GM18507 (cell line): ENCODE data around the gene ODF2.
"Not testable (repeated sequence)": the region's sequence is repeated elsewhere in the genome, so short reads cannot be mapped to it uniquely, and the experiment has no call there.

ENCODE experiments used
- DNase-seq: peaks from one replicate; pipeline ENCODE4 v3.0.0; 2011; ENCODE audit warnings: low read depth; ENCODE audit not compliant: insufficient read length; ENCODE audit errors: extremely low spot score
- FAIRE-seq: peaks from 2 replicates; lab custom pipeline; 2011; peaks lifted over from hg19 to GRCh38; lab: Jason Lieb, UNC

ODF2 gene

GRCh38 chr9:128504485-128505413, 48.9 kb downstream of the ODF2 start, which contains the start of gene GLE1:
Gene GLE1, plus strand, starts transcription at chr9:128504719. Its CDS starts 87 bp downstream, at chr9:128504806.
- DNase-seq, result peak; percentile 100
- FAIRE-seq, result peak; percentile 91

- FAIRE-seq, result no peak
- no peak for DNase-seq
These were observed 49.6 kb downstream of the ODF2 start for GRCh38 chr9:128505414-128505765.

- not testable (repeated sequence) for FAIRE-seq, DNase-seq
These were observed 50.1 kb downstream of the ODF2 start for GRCh38 chr9:128505906-128506305.

- no peak for FAIRE-seq
- no peak for DNase-seq
These were observed 57.0 kb downstream of the ODF2 start for GRCh38 chr9:128512820-128513219.

- no peak for DNase-seq
- no peak for FAIRE-seq
These were observed 66.2 kb downstream of the ODF2 start for GRCh38 chr9:128521956-128522355.

- FAIRE-seq (no peak), DNase-seq (no peak)
These were observed 67.6 kb downstream of the ODF2 start for GRCh38 chr9:128523199-128523925.

- FAIRE-seq (no peak), DNase-seq (no peak)
These were observed 70.9 kb downstream of the ODF2 start for GRCh38 chr9:128526720-128527119.

GRCh38 chr9:128528445-128529160, 72.8 kb downstream of the ODF2 start:
- FAIRE-seq (no peak), DNase-seq (no peak)

DNA sequence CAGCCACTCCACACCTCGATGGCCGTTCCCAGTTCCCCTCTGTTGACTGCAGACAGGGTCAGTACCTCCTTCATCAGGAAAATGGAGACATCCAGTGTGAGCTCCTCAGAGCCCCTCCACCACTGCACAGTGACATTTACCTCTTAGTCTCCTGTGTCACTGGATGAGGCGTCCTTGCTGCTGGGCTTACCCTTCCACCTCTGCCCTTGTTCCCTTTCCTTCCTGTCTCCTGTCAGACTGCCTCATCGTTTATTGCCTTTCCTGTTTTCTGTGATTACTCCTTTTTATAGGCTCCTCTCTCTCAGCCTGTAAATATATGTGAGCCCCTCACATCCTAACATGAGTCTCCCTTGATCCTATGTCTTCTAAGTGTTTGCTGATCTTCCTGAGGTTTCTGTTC, 73.4 kb downstream of the ODF2 start:
- FAIRE-seq, result no peak
- no peak for DNase-seq

DNA sequence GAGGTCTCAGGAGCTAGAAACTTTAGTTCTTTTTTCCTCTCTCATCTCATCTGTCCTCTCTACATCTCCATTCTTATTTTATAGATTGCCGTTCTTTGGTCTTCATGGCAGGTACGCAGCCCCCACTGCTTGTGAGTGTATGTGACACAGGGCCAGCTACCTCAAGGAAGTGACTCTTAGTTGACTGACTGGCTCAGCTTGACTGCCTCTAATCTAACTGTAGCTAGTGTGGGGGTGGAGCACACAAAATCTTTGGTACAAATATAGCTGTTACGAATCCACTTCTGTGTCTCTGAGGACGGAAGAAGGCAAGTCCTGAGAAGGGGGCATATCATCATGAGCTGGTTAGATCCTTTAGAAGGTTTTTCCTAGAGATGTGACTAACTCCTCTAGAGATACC, 76.8 kb downstream of the ODF2 start:
- DNase-seq (no peak), FAIRE-seq (no peak)

- DNase-seq (no peak), FAIRE-seq (no peak)
These were observed 85.0 kb downstream of the ODF2 start for GRCh38 chr9:128540634-128541360.

DNA sequence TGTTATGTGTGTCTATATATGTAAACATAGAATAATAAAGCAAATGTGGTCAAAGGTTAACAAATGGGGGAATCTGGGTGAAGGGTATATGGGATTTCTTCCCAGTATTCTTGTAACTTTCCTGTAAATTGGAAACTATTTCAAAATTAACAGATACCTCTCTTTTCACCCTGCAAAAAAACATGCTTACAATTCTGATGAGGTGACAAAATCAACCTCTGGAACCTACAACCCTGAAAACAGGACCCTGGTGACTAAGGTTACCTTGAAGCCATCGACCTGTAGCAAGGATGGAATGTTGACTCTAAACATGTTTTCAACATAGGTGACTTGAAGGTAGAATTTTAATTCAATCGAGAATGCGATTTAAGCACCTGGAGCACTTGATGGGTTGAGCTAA, 90.7 kb downstream of the ODF2 start:
- DNase-seq (no peak), FAIRE-seq (no peak)

DNA sequence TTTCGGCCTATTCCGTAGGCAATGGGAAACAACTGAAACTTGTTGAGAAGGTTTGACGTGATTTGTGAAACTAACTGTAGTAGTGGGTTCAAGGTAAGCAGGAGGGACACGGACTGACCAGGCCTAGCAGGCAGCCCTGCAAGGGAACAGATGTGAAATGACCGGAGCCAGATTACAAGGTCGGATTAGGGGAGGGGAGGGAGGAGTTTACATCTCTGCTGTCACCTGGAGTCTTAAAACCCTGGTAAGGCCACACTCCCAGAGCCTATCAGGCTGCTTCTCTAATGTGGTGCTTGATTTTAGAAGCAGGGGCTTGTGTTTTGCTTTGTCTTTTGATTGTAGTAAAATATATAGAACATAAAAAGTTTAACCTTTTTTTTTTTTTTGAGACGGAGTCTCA, 93.1 kb downstream of the ODF2 start:
- DNase-seq (no peak), FAIRE-seq (no peak)

DNA sequence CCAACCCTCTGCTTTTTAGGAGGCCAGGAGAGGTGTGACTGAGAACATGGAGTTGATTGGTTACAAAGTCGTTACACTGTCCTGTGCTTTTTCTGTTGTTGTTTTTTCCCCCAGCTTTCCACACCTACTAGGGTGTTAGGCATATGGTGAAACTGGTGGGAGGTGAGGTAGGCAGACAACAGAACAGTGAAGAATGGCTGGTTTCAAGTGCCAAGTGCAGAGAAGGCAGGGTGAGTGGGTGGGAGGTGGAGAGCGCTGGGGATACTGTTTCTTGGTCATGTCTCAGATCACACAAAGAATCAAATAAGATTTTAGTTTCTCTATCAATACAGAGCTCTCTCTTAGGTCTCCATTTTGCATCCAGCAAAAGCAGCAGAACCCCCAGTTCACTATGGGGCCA, 94.4 kb downstream of the ODF2 start:
- FAIRE-seq, result no peak
- no peak for DNase-seq
